ENCODE measurements around the gene ZBTB47.

GRCh38 chr3:42688016-42688415 is 34.5 kb downstream of the ZBTB47 start:
- no peak for TF ChIP-seq CTCF (IDR thresholded peaks at IDR 0.05)
- TF ChIP-seq POLR2A (IDR thresholded peaks at IDR 0.05): no peak
- TF ChIP-seq EP300 (IDR thresholded peaks at IDR 0.05): no peak
- TF ChIP-seq POLR2AphosphoS5 (IDR thresholded peaks at IDR 0.05): no peak

Data from stomach (tissue), 4 donors.